ENCODE data around the gene CERS1.
"Not testable (repeated sequence)": the region's sequence is repeated elsewhere in the genome, so short reads cannot be mapped to it uniquely, and the experiment has no call there.

- TF ChIP-seq PPARA (CRISPR knock-in tag; IDR thresholded peaks at IDR 0.05; ENCODE audit: borderline replicate concordance); ESRRG (CRISPR knock-in tag; IDR thresholded peaks at IDR 0.05); GLIS3 (CRISPR knock-in tag; IDR thresholded peaks at IDR 0.05); ZFP30 (CRISPR knock-in tag; IDR thresholded peaks at IDR 0.05); ARNTL (CRISPR knock-in tag; IDR thresholded peaks at IDR 0.05; ENCODE audit: borderline replicate concordance, low read depth); ZFP3 (CRISPR knock-in tag; IDR thresholded peaks at IDR 0.05); CSDC2 (CRISPR knock-in tag; IDR thresholded peaks at IDR 0.05); ZNF565 (CRISPR knock-in tag; conservative IDR thresholded peaks at IDR 0.05; ENCODE audit: low read depth): not testable (repeated sequence)
- TF ChIP-seq, protein P1, sequence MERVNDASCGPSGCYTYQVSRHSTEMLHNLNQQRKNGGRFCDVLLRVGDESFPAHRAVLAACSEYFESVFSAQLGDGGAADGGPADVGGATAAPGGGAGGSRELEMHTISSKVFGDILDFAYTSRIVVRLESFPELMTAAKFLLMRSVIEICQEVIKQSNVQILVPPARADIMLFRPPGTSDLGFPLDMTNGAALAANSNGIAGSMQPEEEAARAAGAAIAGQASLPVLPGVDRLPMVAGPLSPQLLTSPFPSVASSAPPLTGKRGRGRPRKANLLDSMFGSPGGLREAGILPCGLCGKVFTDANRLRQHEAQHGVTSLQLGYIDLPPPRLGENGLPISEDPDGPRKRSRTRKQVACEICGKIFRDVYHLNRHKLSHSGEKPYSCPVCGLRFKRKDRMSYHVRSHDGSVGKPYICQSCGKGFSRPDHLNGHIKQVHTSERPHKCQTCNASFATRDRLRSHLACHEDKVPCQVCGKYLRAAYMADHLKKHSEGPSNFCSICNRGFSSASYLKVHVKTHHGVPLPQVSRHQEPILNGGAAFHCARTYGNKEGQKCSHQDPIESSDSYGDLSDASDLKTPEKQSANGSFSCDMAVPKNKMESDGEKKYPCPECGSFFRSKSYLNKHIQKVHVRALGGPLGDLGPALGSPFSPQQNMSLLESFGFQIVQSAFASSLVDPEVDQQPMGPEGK (CRISPR knock-in tag; IDR thresholded peaks at IDR 0.05; ENCODE audit: borderline replicate concordance): not testable (repeated sequence)
- TF ChIP-seq, protein P2, sequence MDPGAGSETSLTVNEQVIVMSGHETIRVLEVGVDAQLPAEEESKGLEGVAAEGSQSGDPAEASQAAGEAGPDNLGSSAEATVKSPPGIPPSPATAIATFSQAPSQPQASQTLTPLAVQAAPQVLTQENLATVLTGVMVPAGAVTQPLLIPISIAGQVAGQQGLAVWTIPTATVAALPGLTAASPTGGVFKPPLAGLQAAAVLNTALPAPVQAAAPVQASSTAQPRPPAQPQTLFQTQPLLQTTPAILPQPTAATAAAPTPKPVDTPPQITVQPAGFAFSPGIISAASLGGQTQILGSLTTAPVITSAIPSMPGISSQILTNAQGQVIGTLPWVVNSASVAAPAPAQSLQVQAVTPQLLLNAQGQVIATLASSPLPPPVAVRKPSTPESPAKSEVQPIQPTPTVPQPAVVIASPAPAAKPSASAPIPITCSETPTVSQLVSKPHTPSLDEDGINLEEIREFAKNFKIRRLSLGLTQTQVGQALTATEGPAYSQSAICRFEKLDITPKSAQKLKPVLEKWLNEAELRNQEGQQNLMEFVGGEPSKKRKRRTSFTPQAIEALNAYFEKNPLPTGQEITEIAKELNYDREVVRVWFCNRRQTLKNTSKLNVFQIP (CRISPR knock-in tag; IDR thresholded peaks at IDR 0.05; ENCODE audit: borderline replicate concordance, low read depth): not testable (repeated sequence)
Observed at GRCh38 chr19:18917593-18917992, 21.6 kb upstream of the CERS1 start.
